VCaP (cell line): ENCODE data around the gene FCHSD1.
A peak's percentile ranks its signal among the peaks of the same experiment; 100 is the strongest.

Experiments used
- H3K27ac ChIP-seq: fragments of 450-650 bp; 2 replicates; pipeline ENCODE4 v1.5.1; 2017
- CTCF ChIP-seq: fragments of 450-650 bp; conservative IDR thresholded peaks from 2 replicates; pipeline ENCODE4 v1.5.1; 2017; ENCODE audit warnings: mild to moderate bottlenecking, moderate library complexity

FCHSD1 gene

GRCh38 chr5:141598391-141599345 is 52.5 kb downstream of the FCHSD1 start:
- no peak for TF ChIP-seq CTCF
- no peak overlapping the region for H3K27ac ChIP-seq

- peak overlapping the region; percentile 18 for H3K27ac ChIP-seq
- no peak for TF ChIP-seq CTCF
Observed at GRCh38 chr5:141597814-141598213, 53.4 kb downstream of the FCHSD1 start.

- H3K27ac ChIP-seq, result peak overlapping the region; percentile 18
- no peak for TF ChIP-seq CTCF
Observed at GRCh38 chr5:141597394-141597793, 53.8 kb downstream of the FCHSD1 start.

- no peak for TF ChIP-seq CTCF
- no peak overlapping the region for H3K27ac ChIP-seq
Observed at GRCh38 chr5:141596867-141597266, 54.4 kb downstream of the FCHSD1 start.

GRCh38 chr5:141590127-141590526 is 61.1 kb downstream of the FCHSD1 start:
- no peak overlapping the region for H3K27ac ChIP-seq
- TF ChIP-seq CTCF, result no peak
